Nephron (organoid): Measurements from ENCODE around the gene FBN1.
A peak's percentile ranks its signal among the peaks of the same experiment; 100 is the strongest.

Experiments used
- H3K27ac Mint-ChIP-seq, 3 experiments: 2 replicates each; pipeline ENCODE4 v1.8.0; 2020; ENCODE audit warnings: mixed read lengths in 3 of 3, mild to moderate bottlenecking in 2 of 3, moderate library complexity in 1 of 3
- H3K27me3 Mint-ChIP-seq: 2 replicates; pipeline ENCODE4 v1.8.0; 2021; ENCODE audit warnings: low read depth, mild to moderate bottlenecking, moderate library complexity, mixed read lengths
- H3K36me3 Mint-ChIP-seq: 2 replicates; pipeline ENCODE4 v1.8.0; 2020; ENCODE audit warnings: low read depth, mixed read lengths
- H3K4me1 Mint-ChIP-seq: 2 replicates; pipeline ENCODE4 v1.8.0; 2020; ENCODE audit warnings: mixed read lengths
- H3K4me3 Mint-ChIP-seq, 3 experiments: 2 replicates each; pipeline ENCODE4 v1.8.0; 2020; ENCODE audit warnings: mild to moderate bottlenecking in 3 of 3, mixed read lengths in 3 of 3, moderate library complexity in 2 of 3
- H3K9me3 Mint-ChIP-seq: 2 replicates; pipeline ENCODE4 v1.8.0; 2020; ENCODE audit warnings: mixed read lengths
- TF ChIP-seq, protein P1 (sequence below), 3 experiments: fragments of 200-600 bp; sonication (generic); IDR thresholded peaks; one replicate each; pipeline ENCODE4 v1.5.0; 2021; ENCODE audit warnings: antibody characterized with exemption in 3 of 3; ENCODE audit not compliant: unreplicated experiment in 3 of 3

The FBN1 gene

DNA sequence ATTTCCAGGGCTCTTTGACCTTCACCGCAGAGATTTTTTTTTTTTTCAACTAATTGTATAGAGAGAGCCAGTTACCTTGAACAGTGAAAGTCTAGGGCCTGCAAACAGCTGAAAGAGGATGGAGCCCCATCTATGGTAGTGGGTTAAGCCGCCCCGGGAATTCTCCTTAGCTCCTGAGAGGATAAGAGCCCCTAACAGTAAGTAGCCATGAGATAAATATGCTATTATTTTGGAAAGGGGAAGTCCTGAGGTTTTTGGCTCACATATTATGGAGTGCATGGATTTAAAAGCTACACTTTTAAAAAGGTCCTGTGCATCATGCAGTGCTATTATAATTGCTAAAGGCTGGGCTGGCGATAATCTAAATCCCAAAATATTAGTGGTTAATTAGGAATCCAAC, 115.0 kb downstream of the FBN1 start:
- Mint-ChIP-seq H3K9me3 (no peaks in the 10 kb centered on the region), H3K27ac (no peak overlapping the region), H3K27me3 (no peaks in the 10 kb centered on the region), H3K4me1 (peaks cover 47% of the 10 kb centered on the region), H3K4me3 (no peak overlapping the region), H3K36me3 (peaks cover 28% of the 10 kb centered on the region)
- TF ChIP-seq, protein P1, sequence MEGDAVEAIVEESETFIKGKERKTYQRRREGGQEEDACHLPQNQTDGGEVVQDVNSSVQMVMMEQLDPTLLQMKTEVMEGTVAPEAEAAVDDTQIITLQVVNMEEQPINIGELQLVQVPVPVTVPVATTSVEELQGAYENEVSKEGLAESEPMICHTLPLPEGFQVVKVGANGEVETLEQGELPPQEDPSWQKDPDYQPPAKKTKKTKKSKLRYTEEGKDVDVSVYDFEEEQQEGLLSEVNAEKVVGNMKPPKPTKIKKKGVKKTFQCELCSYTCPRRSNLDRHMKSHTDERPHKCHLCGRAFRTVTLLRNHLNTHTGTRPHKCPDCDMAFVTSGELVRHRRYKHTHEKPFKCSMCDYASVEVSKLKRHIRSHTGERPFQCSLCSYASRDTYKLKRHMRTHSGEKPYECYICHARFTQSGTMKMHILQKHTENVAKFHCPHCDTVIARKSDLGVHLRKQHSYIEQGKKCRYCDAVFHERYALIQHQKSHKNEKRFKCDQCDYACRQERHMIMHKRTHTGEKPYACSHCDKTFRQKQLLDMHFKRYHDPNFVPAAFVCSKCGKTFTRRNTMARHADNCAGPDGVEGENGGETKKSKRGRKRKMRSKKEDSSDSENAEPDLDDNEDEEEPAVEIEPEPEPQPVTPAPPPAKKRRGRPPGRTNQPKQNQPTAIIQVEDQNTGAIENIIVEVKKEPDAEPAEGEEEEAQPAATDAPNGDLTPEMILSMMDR (IDR thresholded peaks at IDR 0.05; ENCODE audit: unreplicated experiment in 3 of 3): no peak

DNA sequence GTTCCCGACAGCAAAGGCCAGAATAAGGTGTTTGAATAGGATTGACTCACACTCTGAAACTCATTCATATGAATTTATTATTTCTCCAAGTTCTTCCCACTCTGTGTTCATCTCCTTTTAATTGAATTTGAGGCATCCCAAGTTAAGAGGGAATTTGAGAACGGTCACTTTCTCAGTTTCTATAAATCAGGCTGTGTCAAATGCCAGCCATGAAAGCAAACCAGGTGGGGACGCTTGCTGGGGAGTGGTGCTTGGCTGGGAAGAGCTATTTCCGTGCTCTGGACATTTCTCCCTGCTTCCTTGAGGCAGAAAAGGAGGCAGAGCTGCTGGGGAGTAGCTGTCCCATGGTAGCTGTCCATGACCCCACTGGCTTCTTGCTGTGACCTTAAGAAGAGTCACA, 116.6 kb downstream of the FBN1 start:
- H3K27me3 Mint-ChIP-seq: no peaks in the 10 kb centered on the region
- peak overlapping the region in 1 of 3 experiments; percentile 5 for H3K27ac Mint-ChIP-seq
- TF ChIP-seq, protein P1 (IDR thresholded peaks at IDR 0.05; ENCODE audit: unreplicated experiment in 3 of 3): no peak
- no peak overlapping the region for H3K4me3 Mint-ChIP-seq
- peaks cover 37% of the 10 kb centered on the region for H3K36me3 Mint-ChIP-seq
- H3K9me3 Mint-ChIP-seq: no peaks in the 10 kb centered on the region
- H3K4me1 Mint-ChIP-seq: peaks cover 31% of the 10 kb centered on the region

DNA sequence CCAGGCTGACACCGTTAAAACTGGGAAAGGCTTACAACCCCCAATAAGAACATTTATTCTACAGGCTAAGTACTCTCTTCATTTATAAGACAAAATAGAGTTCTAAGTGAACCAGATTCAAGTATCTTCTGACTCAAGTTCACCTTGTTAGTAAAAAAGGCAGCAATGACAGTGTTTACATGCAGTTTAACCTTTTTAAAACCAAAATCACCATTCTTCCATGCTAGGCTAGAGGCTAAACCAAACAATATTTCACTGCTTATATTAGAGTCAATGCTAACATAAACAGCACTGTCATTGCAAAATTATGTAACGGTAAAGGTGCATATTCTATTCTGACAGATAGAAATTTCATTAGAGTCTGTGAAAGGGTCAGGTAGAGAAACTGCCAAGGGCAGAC, 118.0 kb downstream of the FBN1 start:
- Mint-ChIP-seq H3K9me3 (no peaks in the 10 kb centered on the region), H3K4me1 (peaks cover 17% of the 10 kb centered on the region)

DNA sequence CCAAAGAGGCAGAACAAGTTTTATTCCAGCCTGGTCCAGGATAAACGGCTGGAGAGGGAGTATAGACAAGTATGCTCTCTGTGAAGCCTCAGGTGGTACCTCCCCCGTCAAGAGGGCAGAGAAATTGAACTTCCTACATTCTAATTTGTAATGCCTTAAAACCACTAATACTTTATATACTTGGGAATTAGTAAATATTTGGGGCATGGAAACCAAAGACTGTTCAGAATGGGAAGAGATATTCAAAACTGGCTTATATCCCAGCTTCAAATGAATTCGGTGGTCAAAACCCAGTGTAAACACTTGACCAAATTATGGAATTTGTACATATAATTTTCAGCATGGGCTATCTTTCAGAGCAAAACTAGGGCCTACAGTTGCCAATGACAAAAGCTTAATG, 122.6 kb downstream of the FBN1 start:
- TF ChIP-seq, protein P1 (IDR thresholded peaks at IDR 0.05; ENCODE audit: unreplicated experiment in 3 of 3): no peak
- Mint-ChIP-seq H3K27ac (no peak overlapping the region), H3K9me3 (peaks cover 2% of the 10 kb centered on the region), H3K4me1 (peaks cover 8% of the 10 kb centered on the region), H3K36me3 (peaks cover 67% of the 10 kb centered on the region), H3K4me3 (no peak overlapping the region), H3K27me3 (peaks cover 3% of the 10 kb centered on the region)

More for the DNA sequence above, 118.0 kb downstream of the FBN1 start:
- Mint-ChIP-seq H3K36me3 (peaks cover 47% of the 10 kb centered on the region), H3K4me3 (no peak overlapping the region), H3K27me3 (no peaks in the 10 kb centered on the region), H3K27ac (no peak overlapping the region)
- TF ChIP-seq, protein P1 (IDR thresholded peaks at IDR 0.05; ENCODE audit: unreplicated experiment in 3 of 3): no peak

DNA sequence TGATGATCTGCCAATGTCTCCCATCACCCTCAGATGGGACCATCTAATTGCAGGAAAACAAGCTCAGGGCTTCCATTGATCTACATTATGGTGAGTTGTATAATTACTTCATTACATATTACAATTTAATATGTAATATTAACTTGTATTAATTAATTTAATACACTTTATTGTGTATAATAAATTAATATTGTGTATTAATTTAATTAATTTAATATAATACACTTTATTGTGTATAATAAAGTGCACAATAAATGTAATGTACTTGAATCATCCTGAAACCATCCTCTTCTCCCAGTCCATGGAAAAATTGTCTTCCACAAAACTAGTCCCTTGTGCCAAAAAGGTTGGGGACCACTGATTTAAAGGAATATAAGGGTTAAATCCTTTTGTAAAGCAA, 123.4 kb downstream of the FBN1 start:
- no peak overlapping the region for H3K27ac Mint-ChIP-seq
- TF ChIP-seq, protein P1 (IDR thresholded peaks at IDR 0.05; ENCODE audit: unreplicated experiment in 3 of 3): no peak
- peaks cover 2% of the 10 kb centered on the region for H3K9me3 Mint-ChIP-seq
- H3K4me3 Mint-ChIP-seq: no peak overlapping the region
- H3K27me3 Mint-ChIP-seq: peaks cover 3% of the 10 kb centered on the region
- H3K4me1 Mint-ChIP-seq: peaks cover 8% of the 10 kb centered on the region
- peaks cover 67% of the 10 kb centered on the region for H3K36me3 Mint-ChIP-seq

DNA sequence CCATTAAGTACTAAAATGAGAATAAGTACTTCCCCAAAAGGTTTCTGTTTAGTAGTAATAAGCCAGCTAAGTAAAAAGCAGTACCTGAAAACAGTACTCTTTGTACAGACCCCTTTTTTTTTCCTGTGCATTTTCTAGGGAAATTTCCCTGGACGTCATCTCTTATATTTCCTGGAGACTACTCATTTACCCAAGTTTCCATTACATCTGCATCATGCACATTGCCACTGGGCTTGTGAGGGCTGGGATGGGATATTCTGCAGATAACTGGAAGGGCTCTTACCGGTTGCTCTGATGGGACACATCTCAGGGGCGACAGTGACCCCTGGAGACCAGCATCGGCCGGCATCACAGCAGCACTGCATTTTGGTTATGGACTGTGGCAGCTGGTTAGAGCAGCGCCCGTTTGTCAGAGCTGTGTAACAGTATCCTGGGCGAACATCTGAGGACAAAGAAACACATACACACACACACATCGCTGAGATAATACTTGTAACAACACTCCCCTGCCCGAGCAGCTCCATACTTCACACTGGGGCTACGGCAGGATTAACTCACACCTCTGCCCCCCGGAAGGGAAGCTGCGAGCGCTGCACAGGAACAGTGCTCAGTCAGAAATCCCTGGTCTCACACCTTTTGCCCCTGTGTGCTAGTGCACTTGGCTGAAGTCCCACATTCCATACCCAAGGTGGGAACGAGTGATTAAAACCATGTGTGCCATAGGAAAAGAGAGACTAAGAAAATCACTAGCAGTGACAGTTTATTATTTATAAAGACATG, 124.9 kb downstream of the FBN1 start:
- Mint-ChIP-seq H3K27me3 (peaks cover 3% of the 10 kb centered on the region), H3K36me3 (peaks cover 68% of the 10 kb centered on the region), H3K4me3 (peak overlapping the region in 1 of 3 experiments; percentile 50), H3K27ac (peak overlapping the region in 2 of 3 experiments; percentile 30 to 85), H3K9me3 (peaks cover 2% of the 10 kb centered on the region), H3K4me1 (peaks cover 14% of the 10 kb centered on the region)
- TF ChIP-seq, protein P1 (IDR thresholded peaks at IDR 0.05; ENCODE audit: unreplicated experiment in 3 of 3): no peak
